Astrocyte (in vitro differentiated cells and primary cell): Measurements from ENCODE around the gene PTPRE. TPM values are rescaled to one million over a fixed set of nuclear protein-coding genes. Genes with fewer than 3 reads are reported as not detected.

Experiments
- DNase-seq: peaks from one replicate; pipeline ENCODE4 v3.0.0-alpha.2; 2010; ENCODE audit warnings: low read depth
- FAIRE-seq: peaks from 2 replicates; lab custom pipeline; 2011; peaks lifted over from hg19 to GRCh38; lab: Jason Lieb, UNC
- H2AFZ ChIP-seq: 2 replicates; pipeline ENCODE4 v1.6.0; 2012; ENCODE audit warnings: low read depth, low read length, inconsistent platforms
- H3K27ac ChIP-seq: 2 replicates; pipeline ENCODE4 v1.5.1; 2011; ENCODE audit warnings: low read depth, low read length, inconsistent platforms
- H3K27me3 ChIP-seq: 2 replicates; pipeline ENCODE4 v1.6.0; 2011; ENCODE audit warnings: low read length, inconsistent platforms; ENCODE audit not compliant: insufficient read depth
- H3K36me3 ChIP-seq: 2 replicates; pipeline ENCODE4 v1.5.1; 2011; ENCODE audit warnings: low read length, inconsistent platforms; ENCODE audit not compliant: insufficient read depth
- H3K4me1 ChIP-seq: 2 replicates; pipeline ENCODE4 v1.5.1; 2011; ENCODE audit warnings: low read length, inconsistent platforms; ENCODE audit not compliant: insufficient read depth
- H3K4me2 ChIP-seq: 2 replicates; pipeline ENCODE4 v1.6.0; 2012; ENCODE audit warnings: low read length, inconsistent platforms
- H3K4me3 ChIP-seq: 2 replicates; pipeline ENCODE4 v1.5.1; 2011; ENCODE audit warnings: low read depth, mild to moderate bottlenecking, low read length, inconsistent platforms; ENCODE audit not compliant: insufficient read depth
- H3K79me2 ChIP-seq: 2 replicates; pipeline ENCODE4 v1.6.0; 2012; ENCODE audit warnings: mild to moderate bottlenecking, low read length, inconsistent platforms; ENCODE audit not compliant: insufficient read depth
- H3K9ac ChIP-seq: 2 replicates; pipeline ENCODE4 v1.6.0; 2012; ENCODE audit warnings: mild to moderate bottlenecking, low read length, inconsistent platforms
- H3K9me3 ChIP-seq: 2 replicates; pipeline ENCODE4 v1.5.1; 2012; ENCODE audit warnings: low read depth, mild to moderate bottlenecking, low read length, inconsistent platforms; ENCODE audit not compliant: insufficient read depth
- H4K20me1 ChIP-seq: 2 replicates; pipeline ENCODE4 v1.6.0; 2012; ENCODE audit warnings: low read length, inconsistent platforms; ENCODE audit not compliant: insufficient read depth
- H3K27ac Mint-ChIP-seq: one replicate; pipeline ENCODE4 v1.8.0; 2021; ENCODE audit warnings: mild to moderate bottlenecking, mixed read lengths; ENCODE audit not compliant: unreplicated experiment
- H3K27me3 Mint-ChIP-seq: one replicate; pipeline ENCODE4 v1.8.0; 2021; ENCODE audit warnings: low read depth, mixed read lengths; ENCODE audit not compliant: unreplicated experiment
- H3K36me3 Mint-ChIP-seq: one replicate; pipeline ENCODE4 v1.8.0; 2021; ENCODE audit warnings: low read depth, mixed read lengths; ENCODE audit not compliant: unreplicated experiment
- H3K4me1 Mint-ChIP-seq: one replicate; pipeline ENCODE4 v1.8.0; 2021; ENCODE audit warnings: low read depth, mixed read lengths; ENCODE audit not compliant: unreplicated experiment
- H3K4me3 Mint-ChIP-seq: one replicate; pipeline ENCODE4 v1.8.0; 2021; ENCODE audit warnings: mild to moderate bottlenecking, moderate library complexity, mixed read lengths; ENCODE audit not compliant: unreplicated experiment
- H3K9me3 Mint-ChIP-seq: one replicate; pipeline ENCODE4 v1.8.0; 2021; ENCODE audit warnings: mild to moderate bottlenecking, mixed read lengths; ENCODE audit not compliant: unreplicated experiment
- CTCF ChIP-seq: IDR thresholded peaks from 2 replicates; pipeline ENCODE4 v1.5.1; 2011; ENCODE audit warnings: low read depth, mild to moderate bottlenecking, inconsistent platforms, low read length, moderate library complexity; ENCODE audit not compliant: insufficient read depth
- EZH2 ChIP-seq: IDR thresholded peaks from 2 replicates; pipeline ENCODE4 v1.6.1; 2012; ENCODE audit warnings: mild to moderate bottlenecking, low read length, inconsistent platforms; ENCODE audit not compliant: insufficient read depth
- total RNA-seq: library from RNA; stranded (reverse); gene quantifications from 2 replicates; pipeline ENCODE4 v1.2.1, GENCODE V29; 2021

Gene PTPRE
- total RNA-seq, 1 donor from 2014 or later: 14.1 TPM

- Histone ChIP-seq H2AFZ (no peak overlapping the region), H3K27ac (no peak overlapping the region), H3K9ac (no peak overlapping the region), H3K79me2 (peaks cover 7% of the 10 kb centered on the region), H3K36me3 (no peaks in the 10 kb centered on the region), H3K4me2 (no peak overlapping the region), H3K27me3 (no peaks in the 10 kb centered on the region), H3K9me3 (no peaks in the 10 kb centered on the region), H3K4me1 (peaks cover 9% of the 10 kb centered on the region), H3K4me3 (no peak overlapping the region), H4K20me1 (no peaks in the 10 kb centered on the region)
- no peak overlapping the region for H3K4me3 Mint-ChIP-seq
- DNase-seq (no peak), FAIRE-seq (no peak)
- H3K27me3 Mint-ChIP-seq: no peaks in the 10 kb centered on the region
- peaks cover 2% of the 10 kb centered on the region for H3K9me3 Mint-ChIP-seq
- TF ChIP-seq CTCF (no peak), EZH2 (no peak)
- H3K36me3 Mint-ChIP-seq: peaks cover 6% of the 10 kb centered on the region
- peaks cover 17% of the 10 kb centered on the region for H3K4me1 Mint-ChIP-seq
- H3K27ac Mint-ChIP-seq: no peak overlapping the region
Measured at GRCh38 chr10:128005858-128006257, 99.0 kb downstream of the PTPRE start.

- Histone ChIP-seq H3K27me3 (no peaks in the 10 kb centered on the region), H3K9ac (no peak overlapping the region), H4K20me1 (peaks cover 6% of the 10 kb centered on the region), H3K36me3 (no peaks in the 10 kb centered on the region), H3K4me1 (peaks cover 13% of the 10 kb centered on the region), H3K4me2 (no peak overlapping the region), H3K27ac (no peak overlapping the region), H3K9me3 (no peaks in the 10 kb centered on the region), H2AFZ (no peak overlapping the region), H3K4me3 (no peak overlapping the region), H3K79me2 (peaks cover 7% of the 10 kb centered on the region)
- Mint-ChIP-seq H3K4me1 (peaks cover 18% of the 10 kb centered on the region), H3K9me3 (peaks cover 2% of the 10 kb centered on the region), H3K4me3 (no peak overlapping the region), H3K36me3 (peaks cover 6% of the 10 kb centered on the region), H3K27ac (no peak overlapping the region), H3K27me3 (no peaks in the 10 kb centered on the region)
- DNase-seq: no peak
- TF ChIP-seq CTCF (no peak), EZH2 (no peak)
- no peak for FAIRE-seq
Measured at GRCh38 chr10:128007056-128007455, 100.2 kb downstream of the PTPRE start.

GRCh38 chr10:128007971-128008370 is 101.1 kb downstream of the PTPRE start:
- H3K4me3 Mint-ChIP-seq: no peak overlapping the region
- no peak for TF ChIP-seq CTCF
- TF ChIP-seq EZH2: no peak
- Histone ChIP-seq H3K36me3 (no peaks in the 10 kb centered on the region), H3K27ac (no peak overlapping the region), H3K4me3 (no peak overlapping the region), H2AFZ (no peak overlapping the region), H3K4me1 (peaks cover 13% of the 10 kb centered on the region), H3K9ac (no peak overlapping the region), H3K27me3 (no peaks in the 10 kb centered on the region), H3K79me2 (peaks cover 7% of the 10 kb centered on the region), H4K20me1 (peaks cover 8% of the 10 kb centered on the region), H3K4me2 (no peak overlapping the region), H3K9me3 (no peaks in the 10 kb centered on the region)
- no peak overlapping the region for H3K27ac Mint-ChIP-seq
- H3K36me3 Mint-ChIP-seq: peaks cover 2% of the 10 kb centered on the region
- no peaks in the 10 kb centered on the region for H3K27me3 Mint-ChIP-seq
- H3K9me3 Mint-ChIP-seq: peaks cover 2% of the 10 kb centered on the region
- peaks cover 18% of the 10 kb centered on the region for H3K4me1 Mint-ChIP-seq
- no peak for FAIRE-seq
- DNase-seq: no peak
